ENCODE measurements around the gene KRTAP4-8. TPM values are rescaled to one million over a fixed set of nuclear protein-coding genes. Genes with fewer than 3 reads are reported as not detected.

The KRTAP4-8 gene
- total and polyA plus RNA-seq, 2 of the 13 experiments (the other 11 are each of a cell fraction or from before 2014, with no cell fraction given), result not detected

GRCh38 chr17:41131979-41132378 is 34.0 kb upstream of the KRTAP4-8 start (continued):
- no peak for TF ChIP-seq ZBTB26 (CRISPR knock-in tag; IDR thresholded peaks at IDR 0.05; ENCODE audit: borderline replicate concordance)
- TF ChIP-seq ZNF253 (CRISPR knock-in tag; IDR thresholded peaks at IDR 0.05; ENCODE audit: borderline replicate concordance), result no peak
- no peak for TF ChIP-seq MBNL3 (CRISPR knock-in tag; conservative IDR thresholded peaks at IDR 0.05)

- Histone ChIP-seq H3K9me3 (ENCODE audit: low read length) (no peaks in the 10 kb centered on the region), H3K4me1 (ENCODE audit: insufficient read depth, low read length) (no peaks in the 10 kb centered on the region), H3K4me3 (replicated peaks in 1 of 3; ENCODE audit: insufficient read depth in 1 of 3, low read depth in 2 of 3, low read length in 3 of 3) (no peak overlapping the region), H4K20me1 (ENCODE audit: insufficient read depth, low read length) (no peaks in the 10 kb centered on the region), H3K27me3 (ENCODE audit: control insufficient read depth in 1 of 2, insufficient read depth in 2 of 2, low read length in 2 of 2) (0 out of 5 replicates have a peak, but pooled peaks cover 0 to 3% of the 10 kb centered on the region in 2 experiments), H3K36me3 (replicated peaks in 1 of 2; ENCODE audit: control insufficient read depth in 1 of 2, insufficient read depth in 2 of 2, low read length in 2 of 2) (no peaks in the 10 kb centered on the region), H3K4me2 (ENCODE audit: low read depth, low read length) (no peak overlapping the region), H3K9ac (ENCODE audit: insufficient read depth, low read depth, low read length) (no peak overlapping the region), H3K27ac (ENCODE audit: extremely low read length, insufficient read depth, low read length) (no peak overlapping the region), H3K79me2 (ENCODE audit: insufficient read depth, low read length) (no peaks in the 10 kb centered on the region), H2AFZ (ENCODE audit: low read length) (no peak overlapping the region)
- 2% methylated on average over 1 of the region's 1 CpG for WGBS (ENCODE audit: low lambda C conversion rate)
- ChIA-PET POLR2A (no interaction called here), CTCF (ENCODE audit: low intra/inter-chr PET ratio, low total read pairs) (no interaction called here)
- in situ Hi-C loops (cut with HindIII; ENCODE audit: extremely low pct_ligation_motif_present, low pct_unique_long_range_greater_than_20kb) (no loop called here), intact Hi-C loops (cut with micrococcal nuclease; ENCODE audit: unreplicated experiment) (no loop called here)
- TF ChIP-seq ZNF660 (CRISPR knock-in tag; IDR thresholded peaks at IDR 0.05; ENCODE audit: borderline replicate concordance, low read depth), result no peak
- TF ChIP-seq NFE2L2 (IDR thresholded peaks at IDR 0.05; ENCODE audit: low read length), result no peak
- no peak for TF ChIP-seq ATF1 (CRISPR knock-in tag; IDR thresholded peaks at IDR 0.05)
- no peak for TF ChIP-seq NCOR1 (IDR thresholded peaks at IDR 0.05; ENCODE audit: borderline replicate concordance, low read length)
- TF ChIP-seq MED13 (CRISPR knock-in tag; IDR thresholded peaks at IDR 0.05), result no peak
- TF ChIP-seq ZNF235 (CRISPR knock-in tag; IDR thresholded peaks at IDR 0.05; ENCODE audit: borderline replicate concordance), result no peak
- TF ChIP-seq ZNF33A (CRISPR knock-in tag; IDR thresholded peaks at IDR 0.05; ENCODE audit: borderline replicate concordance), result no peak
- TF ChIP-seq CBX1 (IDR thresholded peaks at IDR 0.05; ENCODE audit: low read depth), result no peak
- no peak for TF ChIP-seq ZNF75D (CRISPR knock-in tag; IDR thresholded peaks at IDR 0.05; ENCODE audit: borderline replicate concordance)
- TF ChIP-seq ZMYM4 (CRISPR knock-in tag; IDR thresholded peaks at IDR 0.05), result no peak
- TF ChIP-seq ZNF558 (CRISPR knock-in tag; IDR thresholded peaks at IDR 0.05; ENCODE audit: borderline replicate concordance), result no peak
- TF ChIP-seq IRF2 (CRISPR knock-in tag; IDR thresholded peaks at IDR 0.05), result no peak
- no peak for TF ChIP-seq TRIM22 (IDR thresholded peaks at IDR 0.05)
- no peak for TF ChIP-seq BRF2 (CRISPR knock-in tag; IDR thresholded peaks at IDR 0.05)
- no peak for TF ChIP-seq ZNF564 (CRISPR knock-in tag; IDR thresholded peaks at IDR 0.05)
- no peak for TF ChIP-seq MBNL3 (CRISPR knock-in tag; conservative IDR thresholded peaks at IDR 0.05)
- BruUV-seq (replicated peaks), result no TSS peak
- ATAC-seq (no peak), DNase-seq (ENCODE audit: low spot score) (no peak), FAIRE-seq (no peak)
Observed at GRCh38 chr17:41127371-41127770, 29.4 kb upstream of the KRTAP4-8 start.

All from HepG2 (cell line).